GM12878 (cell line): Measurements from ENCODE around the gene TMEM201. TPM values are rescaled to one million over a fixed set of nuclear protein-coding genes. Genes with fewer than 3 reads are reported as not detected.
"Not testable (repeated sequence)": the region's sequence is repeated elsewhere in the genome, so short reads cannot be mapped to it uniquely, and the experiment has no call there.

Experiments
- ATAC-seq: fragments of 200-7000 bp; cut with Tn5 transposase; 3 replicates; pipeline ENCODE4 v1.9.1; 2020; ENCODE audit warnings: mild to moderate bottlenecking, moderate library complexity
- BruUV-seq: library from RNA; stranded (reverse); fragments of 400-500 nt; replicated peaks from 2 replicates; lab custom pipeline; 2021; lab: Mats Ljungman, UMichigan
- CTCF ChIA-PET: fragments of 300-600 bp; sonication (Branson Sonifier 250); formaldehyde crosslinking; extraction: SDS; loops from one replicate; lab custom pipeline; 2021; ENCODE audit warnings: inconsistent platforms; lab: Yijun Ruan, JAX
- POLR2A ChIA-PET: fragments of 350-600 bp; formaldehyde crosslinking; extraction: SDS; loops from one replicate; lab custom pipeline; 2021; ENCODE audit warnings: inconsistent platforms; lab: Charles Lee
- RAD21 ChIA-PET: fragments of 300-600 bp; sonication (Branson Sonifier 250); formaldehyde crosslinking; loops from one replicate; lab custom pipeline; 2023; ENCODE audit warnings: antibody characterized with exemption; ENCODE audit not compliant: unreplicated experiment; lab: Charles Lee
- SMC1A ChIA-PET: fragments of 300-600 bp; sonication (Branson Sonifier 250); formaldehyde crosslinking; loops from one replicate; lab custom pipeline; 2023; ENCODE audit not compliant: unreplicated experiment, uncharacterized antibody; lab: Charles Lee
- DNase-seq: peaks from one replicate; pipeline ENCODE4 v3.0.0-alpha.2; 2011; ENCODE audit warnings: low read depth, low spot score
- FAIRE-seq: peaks from 3 replicates; lab custom pipeline; 2011; peaks lifted over from hg19 to GRCh38; lab: Jason Lieb, UNC
- H2AFZ ChIP-seq: 2 replicates; pipeline ENCODE4 v1.6.0; 2011; ENCODE audit warnings: low read depth, low read length, control low read depth; ENCODE audit not compliant: control insufficient read depth
- H3K27ac ChIP-seq: 2 replicates; pipeline ENCODE4 v1.5.1; 2011; ENCODE audit warnings: control low read depth; ENCODE audit not compliant: control insufficient read depth, insufficient read depth
- H3K27me3 ChIP-seq, 2 experiments: replicated peaks in 1 of 2; 2 replicates each; pipeline versions ENCODE4 v1.6.0 to v1.6.1; 2011; ENCODE audit warnings: low read length in 1 of 2; ENCODE audit not compliant: control insufficient read depth in 2 of 2, insufficient read depth in 2 of 2
- H3K36me3 ChIP-seq, 2 experiments: 2 replicates each; pipeline ENCODE4 v1.5.1; 2011; ENCODE audit warnings: low read length in 1 of 2; ENCODE audit not compliant: control insufficient read depth in 2 of 2, insufficient read depth in 2 of 2
- H3K4me1 ChIP-seq: 2 replicates; pipeline ENCODE4 v1.6.1; 2011; ENCODE audit warnings: mild to moderate bottlenecking, low read length, moderate library complexity, mixed read lengths; ENCODE audit not compliant: control insufficient read depth, insufficient read depth
- H3K4me2 ChIP-seq: 2 replicates; pipeline ENCODE4 v1.6.0; 2011; ENCODE audit warnings: control low read depth; ENCODE audit not compliant: control insufficient read depth, insufficient read depth
- H3K4me3 ChIP-seq: fragments of 200-600 bp; sonication (generic); 2 replicates; pipeline ENCODE4 v1.5.1; 2016
- H3K79me2 ChIP-seq: 2 replicates; pipeline ENCODE4 v1.6.0; 2011; ENCODE audit warnings: low read length; ENCODE audit not compliant: control insufficient read depth, insufficient read depth
- H3K9ac ChIP-seq: 2 replicates; pipeline ENCODE4 v1.8.0; 2011; ENCODE audit warnings: low read length, control low read depth, mixed read lengths; ENCODE audit not compliant: control insufficient read depth, insufficient read depth
- H3K9me3 ChIP-seq: replicated peaks from 3 replicates; pipeline ENCODE4 v1.5.1; 2011; ENCODE audit warnings: mild to moderate bottlenecking, low read length; ENCODE audit not compliant: control insufficient read depth, insufficient read depth
- H4K20me1 ChIP-seq: 2 replicates; pipeline ENCODE4 v1.6.0; 2011; ENCODE audit not compliant: control insufficient read depth, insufficient read depth
- EP300 ChIP-seq, 2 experiments: fragments of 150-350 bp in 1 of 2; IDR thresholded peaks; 2 replicates each; pipeline ENCODE4 v1.6.1; 2011 to 2012; ENCODE audit warnings: low read depth in 2 of 2, low read length in 2 of 2, borderline replicate concordance in 1 of 2, improper control_type of control experiment in 1 of 2, inconsistent platforms in 1 of 2; ENCODE audit not compliant: control insufficient read depth in 1 of 2
- ZNF217 ChIP-seq: fragments of 450-650 bp; IDR thresholded peaks from 2 replicates; pipeline ENCODE4 v1.6.1; 2017; ENCODE audit warnings: antibody characterized with exemption, mild to moderate bottlenecking
- WGBS: methylation state at CpG from one replicate; pipeline ENCODE4 v1.1.6; 2016; ENCODE audit warnings: low lambda C conversion rate; ENCODE audit not compliant: insufficient replicate concordance, insufficient coverage; ENCODE audit errors: missing lambda C conversion rate; 5-methylcytosine and 5-hydroxymethylcytosine counted together
- in situ Hi-C: fragments of 300-500 bp; cut with MboI; formaldehyde crosslinking; loops from 9 replicates; pipeline ENCODE4 v1.14.3; 2018; ENCODE audit warnings: mixed read lengths
- intact Hi-C: fragments of 100-400 bp; cut with micrococcal nuclease; formaldehyde crosslinking; loops from one replicate; pipeline ENCODE4 v1.14.2; 2022; ENCODE audit not compliant: unreplicated experiment
- polyA plus RNA-seq, 11 experiments: library from polyadenylated mRNA; depleted of rRNA in 4 of 11; unstranded in 6 of 11; stranded (reverse) in 5 of 11; fragments of >200 nt; fragmentation: Nextera tagmentation in 4 of 11; fragmentation: Illumina TruSeq in 1 of 11; extraction: Ambion mirVana in 4 of 11; extraction: Trizol in 1 of 11; gene quantifications; 1 replicate in 1 of 11; 2 replicates in 10 of 11; pipeline versions ENCODE4 v1.2.1 to v1.2.3, GENCODE V29; 2011 to 2016; ENCODE audit warnings: inconsistent platforms in 2 of 11, missing spikeins in 2 of 11, low read depth in 1 of 11
- total RNA-seq, 4 experiments: library from RNA; depleted of rRNA in 3 of 4; stranded (reverse); fragments of >200 nt in 3 of 4; fragmentation: Illumina TruSeq in 1 of 4; extraction: Trizol in 1 of 4; gene quantifications; 2 replicates each; pipeline versions ENCODE4 v1.2.1 to v1.2.3, GENCODE V29; 2013 to 2021

TMEM201 gene
- total and polyA plus RNA-seq, 10 of the 15 experiments (the other 5 are each of a cell fraction or from before 2014, with no cell fraction given) = 0.13 to 26.6 (median 6.1) TPM

DNA sequence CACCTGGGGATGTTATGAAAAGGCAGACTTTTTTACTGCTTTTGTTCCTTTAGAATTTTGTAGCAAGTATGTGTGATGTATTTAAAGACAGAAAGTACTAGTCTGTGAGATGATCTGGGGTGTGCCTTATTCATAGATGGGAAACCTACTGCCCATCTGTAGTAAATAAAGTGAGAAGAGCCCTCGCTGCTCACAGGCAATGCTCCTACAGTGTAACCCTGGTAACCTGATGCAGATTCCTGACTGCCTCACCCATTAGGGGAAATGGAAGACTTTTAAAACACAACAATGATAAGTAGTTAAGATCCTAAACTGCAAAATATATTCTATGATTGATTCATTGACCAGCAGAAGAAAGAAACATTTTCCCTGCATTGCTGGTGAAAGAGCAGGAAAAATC is 19.4 kb upstream of the TMEM201 start:
- no peak overlapping the region for H3K4me2 ChIP-seq
- CTCF ChIA-PET = interaction anchor here (1.7 kb wide), 1 partner anchor 79 kb away, joined by 7 read pairs; no protein-coding TSS in a partner anchor
- in situ Hi-C loops = no loop called here

DNA sequence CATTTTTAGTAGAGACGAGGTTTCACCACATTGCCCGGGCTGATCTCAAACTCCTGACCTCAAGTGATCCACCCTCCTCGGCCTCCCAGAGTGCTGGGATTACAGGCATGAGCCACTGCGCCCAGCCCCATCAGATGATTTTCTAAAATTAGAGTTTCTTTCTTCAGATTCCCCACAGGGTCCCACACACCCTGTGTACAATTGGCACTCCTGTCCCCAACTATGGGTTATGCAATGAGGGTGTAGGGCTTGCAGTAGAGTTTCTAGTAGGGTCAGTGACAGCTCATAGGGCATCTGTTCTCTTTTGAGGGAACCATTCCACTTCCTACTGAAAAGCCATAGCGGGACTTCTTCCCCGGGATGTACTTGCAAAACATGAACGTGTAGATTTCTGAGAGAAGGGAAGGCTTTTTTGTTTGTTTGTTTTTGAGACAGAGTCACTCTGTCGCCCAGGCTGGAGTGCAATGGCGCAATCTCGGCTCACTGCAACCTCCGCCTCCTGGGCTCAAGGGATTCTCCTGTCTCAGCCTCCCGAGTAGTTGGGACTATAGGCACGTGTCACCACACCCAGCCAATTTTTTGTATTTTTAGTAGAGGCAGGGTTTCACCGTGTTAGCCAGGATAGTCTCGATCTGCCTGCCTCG is 17.7 kb upstream of the TMEM201 start:
- intact Hi-C loops = loop anchor here (5.0 kb wide), 1 partner anchor 284 kb away; no protein-coding TSS in a partner anchor
- not testable (repeated sequence) for H3K4me1 ChIP-seq, FAIRE-seq, H2AFZ ChIP-seq, H3K27ac ChIP-seq, H3K27me3 ChIP-seq, BruUV-seq, H3K4me3 ChIP-seq, DNase-seq, H4K20me1 ChIP-seq, H3K4me2 ChIP-seq, ATAC-seq, H3K9me3 ChIP-seq, H3K9ac ChIP-seq, H3K79me2 ChIP-seq
- ChIA-PET CTCF (interaction anchor here (0.9 to 3.0 kb wide), 8 partner anchors 17 to 229 kb away, joined by 3 to 16 read pairs (median 4); no protein-coding TSS in a partner anchor), SMC1A (interaction anchor here (0.8 to 1.0 kb wide), 2 partner anchors 8 to 75 kb away, joined by 3 to 4 read pairs; no protein-coding TSS in a partner anchor), RAD21 (interaction anchor here (1.2 kb wide), 1 partner anchor 75 kb away, joined by 3 read pairs; no protein-coding TSS in a partner anchor), POLR2A (interaction anchor here (0.9 kb wide), 1 partner anchor 25 kb away, joined by 3 read pairs; no protein-coding TSS in a partner anchor)
- 85% methylated on average over 16 of the region's 16 CpGs for WGBS
- in situ Hi-C loops = loop anchor here (5.0 kb wide), 1 partner anchor 284 kb away; no protein-coding TSS in a partner anchor
- H3K36me3 ChIP-seq = peaks cover 2 to 11% of the 10 kb centered on the region in 2 experiments; a peak in 3 of 4 replicates

More for the DNA sequence above, 19.4 kb upstream of the TMEM201 start:
- H2AFZ ChIP-seq = no peak overlapping the region
- intact Hi-C loops = no loop called here
- no peak for DNase-seq
- H3K9ac ChIP-seq = no peak overlapping the region
- H3K36me3 ChIP-seq = peaks cover 2 to 9% of the 10 kb centered on the region in 2 experiments; a peak in 3 of 4 replicates
- ChIA-PET POLR2A (no interaction called here), SMC1A (no interaction called here), RAD21 (no interaction called here)
- TF ChIP-seq ZNF217 (no peak), EP300 (IDR thresholded peaks at IDR 0.05; ENCODE audit: borderline replicate concordance in 1 of 2, control insufficient read depth in 1 of 2, low read depth in 2 of 2, low read length in 2 of 2) (no peak)
- H3K4me3 ChIP-seq = no peak overlapping the region
- 50% methylated on average over 1 of the region's 1 CpG for WGBS
- no peak for ATAC-seq
- no peaks in the 10 kb centered on the region for H3K27me3 ChIP-seq
- H3K9me3 ChIP-seq = no peaks in the 10 kb centered on the region
- FAIRE-seq = no peak
- no TSS peak for BruUV-seq
- H3K27ac ChIP-seq = no peak overlapping the region
- no peaks in the 10 kb centered on the region for H4K20me1 ChIP-seq
- H3K79me2 ChIP-seq = no peaks in the 10 kb centered on the region
- no peaks in the 10 kb centered on the region for H3K4me1 ChIP-seq
